ENCODE data around the gene SPECC1. TPM values are rescaled to one million over a fixed set of nuclear protein-coding genes. Genes with fewer than 3 reads are reported as not detected.

Gene SPECC1
- total and polyA plus RNA-seq, 2 of the 4 experiments (the other 2 are of a cell fraction) = 16.9 to 26.2 TPM

- Histone ChIP-seq H3K14ac (replicated peaks; ENCODE audit: low read depth, low read length) (peak overlapping the region; percentile 81), H3K9ac (ENCODE audit: low read depth, low read length) (no peak overlapping the region), H2BK120ac (ENCODE audit: low read depth, low read length) (peak overlapping the region; percentile 42; the same call in 1 of the 2 replicates), H3K23ac (ENCODE audit: low read depth, low read length) (0 out of 2 replicates have a peak overlapping the region, but pooled peaks have one; percentile 8), H2BK15ac (ENCODE audit: low read depth, low read length) (peak overlapping the region; percentile 2; the same call in 1 of the 3 replicates), H3K9me3 (ENCODE audit: control insufficient read depth, insufficient read depth, low read length) (no peaks in the 10 kb centered on the region), H2AK5ac (ENCODE audit: low read depth, low read length) (peak overlapping the region; percentile 54), H3K18ac (ENCODE audit: low read depth, low read length) (peak overlapping the region; percentile 21), H4K91ac (ENCODE audit: insufficient read depth, low read depth, low read length) (peak overlapping the region; percentile 87), H3K36me3 (ENCODE audit: control insufficient read depth, insufficient read depth, low read length) (0 out of 2 replicates have a peak, but pooled peaks cover 4% of the 10 kb centered on the region), H2BK5ac (ENCODE audit: low read depth, low read length, poor library complexity, severe bottlenecking) (peak overlapping the region; percentile 71), H3K4ac (ENCODE audit: low read depth, low read length) (peak overlapping the region; percentile 79), H3K27me3 (ENCODE audit: control insufficient read depth, insufficient read depth, low read length) (no peaks in the 10 kb centered on the region), H4K20me1 (ENCODE audit: insufficient read depth, low read length) (no peaks in the 10 kb centered on the region), H3K4me3 (ENCODE audit: insufficient read depth, low read depth, low read length) (no peak overlapping the region), H3K79me1 (ENCODE audit: low read depth in 1 of 2, low read length in 2 of 2) (peaks cover 10 to 14% of the 10 kb centered on the region in 2 experiments; a peak in 2 of 4 replicates), H2AFZ (replicated peaks; ENCODE audit: low read length, poor library complexity) (peak overlapping the region; percentile 64), H4K8ac (ENCODE audit: low read depth in 2 of 2, low read length in 2 of 2) (peak overlapping the region; percentile 64 to 72), H2BK20ac (ENCODE audit: low read depth, low read length) (peak overlapping the region; percentile 0; the same call in 1 of the 2 replicates), H3K4me1 (ENCODE audit: control insufficient read depth, insufficient read depth, low read length) (peaks cover 12% of the 10 kb centered on the region), H3K27ac (ENCODE audit: insufficient read depth, low read length) (peak overlapping the region; percentile 77), H4K5ac (ENCODE audit: low read depth, low read length) (peak overlapping the region; percentile 30), H2AK9ac (replicated peaks; ENCODE audit: low read depth, low read length, poor library complexity) (peak overlapping the region; percentile 10), H3K9me1 (ENCODE audit: insufficient read depth, low read length) (peaks cover 7% of the 10 kb centered on the region; the same call in 1 of the 2 replicates), H3K56ac (ENCODE audit: extremely low read depth, insufficient read depth, low read length) (no peak overlapping the region), H3K4me2 (ENCODE audit: low read depth, low read length) (no peak overlapping the region)
- ChIA-PET CTCF (no interaction called here), POLR2A (ENCODE audit: unreplicated experiment) (no interaction called here)
- ATAC-seq (ENCODE audit: low read depth) (peak; percentile 97), DNase-seq (peak; percentile 95)
- no TSS peak for BruUV-seq (replicated peaks)
- dilution Hi-C loops (cut with HindIII; ENCODE audit: low sequenced_read_pairs, unreplicated experiment) (no loop called here), in situ Hi-C loops (cut with MboI; ENCODE audit: low sequenced_read_pairs) (no loop called here), intact Hi-C loops (cut with micrococcal nuclease) (no loop called here)
- WGBS, 2 experiments (ENCODE audit: extremely low coverage in 2 of 2, insufficient read length in 1 of 2) = no CpG with 5 or more reads among the region's 9 CpGs
- TF ChIP-seq MAFK (IDR thresholded peaks at IDR 0.05; ENCODE audit: low read depth, low read length) (no peak), BHLHE40 (IDR thresholded peaks at IDR 0.05; ENCODE audit: low read depth, low read length) (peak; percentile 12; the same call in 1 of the 2 replicates), CHD1 (IDR thresholded peaks at IDR 0.05; ENCODE audit: low read depth, low read length) (no peak), FOS (IDR thresholded peaks at IDR 0.05; ENCODE audit: low read depth, low read length) (peak; percentile 69), MAZ (IDR thresholded peaks at IDR 0.05; ENCODE audit: borderline replicate concordance, low read depth, low read length) (peak; percentile 67; the same call in 1 of the 2 replicates), POLR2A (IDR thresholded peaks at IDR 0.05; ENCODE audit: low read depth, low read length) (peak; percentile 21; the same call in 1 of the 2 replicates), MXI1 (IDR thresholded peaks at IDR 0.05; ENCODE audit: borderline replicate concordance, low read depth, low read length) (0 out of 2 replicates have a peak, but pooled peaks have one; percentile 29)
- TF ChIP-seq, protein P1, sequence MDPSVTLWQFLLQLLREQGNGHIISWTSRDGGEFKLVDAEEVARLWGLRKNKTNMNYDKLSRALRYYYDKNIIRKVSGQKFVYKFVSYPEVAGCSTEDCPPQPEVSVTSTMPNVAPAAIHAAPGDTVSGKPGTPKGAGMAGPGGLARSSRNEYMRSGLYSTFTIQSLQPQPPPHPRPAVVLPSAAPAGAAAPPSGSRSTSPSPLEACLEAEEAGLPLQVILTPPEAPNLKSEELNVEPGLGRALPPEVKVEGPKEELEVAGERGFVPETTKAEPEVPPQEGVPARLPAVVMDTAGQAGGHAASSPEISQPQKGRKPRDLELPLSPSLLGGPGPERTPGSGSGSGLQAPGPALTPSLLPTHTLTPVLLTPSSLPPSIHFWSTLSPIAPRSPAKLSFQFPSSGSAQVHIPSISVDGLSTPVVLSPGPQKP (IDR thresholded peaks at IDR 0.05; ENCODE audit: borderline replicate concordance, low read depth, low read length) = no peak
Observed at GRCh38 chr17:20300436-20300934, 291.3 kb downstream of the SPECC1 start.

Data from IMR-90 (cell line).